DMS79 (cell line): ENCODE results near the gene TBC1D25.

Source experiments
- DNase-seq: peaks from one replicate; lab custom pipeline; 2025; lab: John Stamatoyannopoulos, UW

The TBC1D25 gene

DNA sequence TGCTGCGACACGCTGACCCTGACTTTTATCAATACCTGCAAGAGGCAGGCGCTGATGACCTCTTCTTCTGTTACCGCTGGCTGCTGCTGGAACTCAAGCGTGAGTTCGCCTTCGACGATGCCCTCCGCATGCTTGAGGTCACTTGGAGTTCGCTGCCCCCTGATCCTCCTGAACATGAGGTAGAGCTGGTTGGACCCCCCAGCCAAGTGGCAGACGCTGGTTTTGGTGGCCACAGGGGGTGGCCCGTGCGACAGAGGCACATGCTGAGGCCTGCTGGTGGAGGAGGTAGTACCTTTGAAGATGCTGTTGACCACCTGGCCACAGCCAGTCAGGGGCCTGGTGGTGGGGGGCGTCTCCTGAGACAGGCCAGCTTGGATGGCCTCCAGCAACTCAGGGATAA lies 20.5 kb downstream of the TBC1D25 start:
- DNase-seq: no peak

DNA sequence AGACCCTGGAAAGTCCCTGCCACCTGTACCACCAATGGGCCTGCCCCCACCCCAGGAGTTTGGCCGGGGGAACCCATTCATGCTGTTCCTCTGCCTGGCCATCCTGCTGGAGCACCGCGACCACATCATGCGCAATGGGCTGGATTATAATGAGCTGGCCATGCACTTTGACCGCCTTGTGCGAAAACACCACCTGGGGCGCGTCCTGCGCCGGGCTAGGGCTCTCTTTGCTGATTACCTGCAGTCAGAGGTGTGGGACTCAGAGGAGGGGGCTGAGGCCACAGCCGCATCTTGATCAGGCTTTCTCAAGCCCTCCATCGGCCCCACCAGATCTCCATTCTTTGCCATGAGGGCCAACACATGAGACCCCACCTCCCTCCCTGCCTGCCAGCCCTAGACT lies 21.2 kb downstream of the TBC1D25 start:
- DNase-seq: no peak

DNA sequence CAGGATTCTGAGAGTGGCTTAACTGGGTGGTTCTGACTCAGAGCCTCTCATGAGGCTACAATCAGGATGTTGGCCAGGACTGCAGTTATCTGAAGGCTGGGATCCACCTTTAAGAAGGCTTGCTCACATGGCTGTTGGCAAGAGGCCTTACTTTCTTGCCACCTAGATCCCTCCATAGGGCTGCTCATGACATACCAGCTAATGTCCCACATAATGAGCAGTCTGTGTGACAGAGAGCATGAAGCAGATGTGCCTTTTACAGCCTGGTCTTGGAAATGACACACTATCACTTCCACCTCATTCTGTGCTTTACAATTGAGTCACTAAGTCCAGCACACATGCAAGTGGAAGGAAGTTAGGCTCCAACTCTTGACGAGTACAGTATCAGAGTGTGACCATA lies 30.4 kb downstream of the TBC1D25 start:
- DNase-seq: no peak

GRCh38 chrX:48573690-48574269 lies 34.3 kb downstream of the TBC1D25 start:
- peak; percentile 67 for DNase-seq

DNA sequence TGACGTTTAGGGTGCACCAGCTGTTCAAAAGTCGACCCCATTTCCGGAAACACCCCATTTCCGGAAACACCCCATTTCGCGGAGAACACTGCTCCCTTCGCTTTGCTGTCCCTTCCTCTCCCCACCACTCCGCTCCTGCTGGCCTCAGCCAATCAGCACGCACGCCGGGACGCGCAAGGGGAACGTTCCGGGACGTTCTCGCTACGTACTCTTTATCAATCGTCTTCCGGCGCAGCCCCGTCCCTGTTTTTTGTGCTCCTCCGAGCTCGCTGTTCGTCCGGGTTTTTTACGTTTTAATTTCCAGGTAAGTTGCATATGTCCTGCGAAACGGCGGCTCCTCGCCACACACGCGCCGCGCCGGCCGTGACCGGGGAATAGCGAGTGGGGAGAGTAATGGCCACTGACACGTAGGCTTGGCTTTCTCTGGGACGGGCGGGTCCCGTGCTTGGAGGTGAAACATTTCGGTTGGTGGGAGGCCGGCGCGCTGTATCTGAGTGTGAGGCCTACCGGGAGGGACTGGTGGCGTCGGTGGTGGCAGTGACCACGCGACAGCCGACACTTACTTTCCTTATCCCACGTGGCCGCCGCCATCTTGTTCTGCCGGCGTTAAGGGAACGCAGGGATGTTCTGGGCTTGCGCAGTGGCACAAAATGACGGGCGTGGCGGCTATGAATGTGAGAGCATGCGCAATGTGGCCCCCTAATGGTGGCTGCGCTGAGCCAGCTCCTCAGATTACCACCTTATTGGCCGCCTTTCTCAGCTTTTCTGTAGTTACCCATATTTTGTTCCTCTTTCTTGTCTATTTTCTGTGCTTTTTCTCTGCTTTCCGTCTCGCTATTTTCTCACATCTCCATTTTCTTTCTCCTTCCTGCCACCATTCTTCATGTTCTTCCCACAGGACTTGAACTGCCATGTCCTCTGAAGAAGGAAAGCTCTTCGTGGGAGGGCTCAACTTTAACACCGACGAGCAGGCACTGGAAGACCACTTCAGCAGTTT lies 35.1 kb downstream of the TBC1D25 start, which contains the start of gene RBM3:
Gene RBM3, plus strand, starts transcription at position 215 of the 997 bp plus-strand sequence. Its CDS starts 697 bp downstream, at position 912.
- peak; percentile 81 for DNase-seq

DNA sequence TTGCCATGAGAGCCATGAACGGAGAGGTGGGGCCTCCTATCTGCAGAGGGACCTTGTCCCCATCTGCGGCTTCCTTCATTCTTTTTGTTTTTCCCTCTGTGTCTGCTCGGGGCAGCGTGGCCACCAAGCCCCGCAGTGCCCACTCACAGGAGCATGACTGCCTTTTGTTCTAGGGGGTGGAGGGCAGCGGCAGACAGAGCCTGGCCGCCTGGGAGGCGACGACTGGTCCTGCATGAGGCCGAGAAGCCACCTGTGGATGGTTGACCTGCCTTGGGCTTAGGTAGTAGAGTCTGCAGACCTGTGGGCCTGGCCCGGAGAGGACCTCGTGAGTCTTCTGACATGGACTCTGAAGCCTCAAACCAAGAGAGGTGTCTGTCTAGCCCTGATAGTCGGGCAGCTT lies 36.1 kb downstream of the TBC1D25 start:
- DNase-seq: no peak

DNA sequence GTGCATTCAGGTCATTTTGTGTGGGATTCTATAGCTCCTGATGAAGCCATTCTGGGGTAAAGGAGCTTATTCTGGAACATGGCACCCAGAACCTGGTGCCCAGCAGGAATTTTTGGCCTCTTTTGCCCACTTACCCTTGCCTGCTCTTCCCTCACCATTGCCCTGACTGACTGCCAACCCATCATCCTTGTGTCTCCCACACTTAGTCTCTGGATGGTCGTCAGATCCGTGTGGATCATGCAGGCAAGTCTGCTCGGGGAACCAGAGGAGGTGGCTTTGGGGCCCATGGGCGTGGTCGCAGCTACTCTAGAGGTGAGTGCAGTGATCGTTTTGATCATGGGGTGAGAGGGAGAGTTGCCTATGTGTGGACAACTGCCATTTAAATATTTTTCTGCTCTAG lies 36.6 kb downstream of the TBC1D25 start:
- DNase-seq: no peak

GRCh38 chrX:48578661-48579128 lies 39.2 kb downstream of the TBC1D25 start:
- DNase-seq: no peak

DNA sequence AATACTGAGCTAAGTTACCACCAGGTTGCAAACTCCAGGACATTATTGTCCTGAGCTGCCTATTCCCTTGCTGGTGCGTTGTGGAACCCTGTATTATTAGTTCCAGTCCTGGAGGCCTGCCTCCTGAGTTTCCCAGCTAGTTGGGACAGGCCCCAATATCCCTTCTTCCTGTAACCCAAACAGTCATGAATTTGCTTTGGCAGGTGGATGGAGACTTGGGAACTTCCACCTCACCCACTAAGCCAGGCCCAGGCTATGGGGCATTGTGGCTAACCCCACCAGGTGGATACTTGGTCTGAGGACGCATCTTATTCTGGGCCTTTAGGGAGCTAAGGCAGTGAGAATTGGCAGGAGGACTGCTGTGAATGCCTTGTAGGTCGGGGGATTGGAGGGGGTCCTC lies 39.7 kb downstream of the TBC1D25 start:
- no peak for DNase-seq

DNA sequence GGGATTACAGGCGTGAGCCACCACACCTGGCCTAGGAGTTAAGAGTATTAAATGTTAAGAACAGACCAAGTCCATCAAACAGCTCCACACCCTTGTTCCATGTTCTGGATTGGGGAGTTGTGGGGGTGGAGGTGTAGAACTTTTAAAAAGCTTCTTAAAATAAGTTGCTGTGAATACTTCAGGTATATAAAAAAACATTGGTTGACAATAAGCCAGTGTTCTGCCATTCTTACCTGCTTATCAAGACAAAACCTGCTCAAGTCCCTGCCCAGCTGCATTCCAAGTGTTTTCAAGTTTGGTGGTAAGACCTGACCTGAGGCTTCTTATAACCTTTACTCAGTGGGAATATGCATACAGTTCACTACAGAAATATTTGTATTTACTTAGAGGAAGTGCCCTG lies 41.1 kb downstream of the TBC1D25 start:
- DNase-seq: no peak

GRCh38 chrX:48584698-48585097 lies 45.2 kb downstream of the TBC1D25 start:
- DNase-seq: no peak

DNA sequence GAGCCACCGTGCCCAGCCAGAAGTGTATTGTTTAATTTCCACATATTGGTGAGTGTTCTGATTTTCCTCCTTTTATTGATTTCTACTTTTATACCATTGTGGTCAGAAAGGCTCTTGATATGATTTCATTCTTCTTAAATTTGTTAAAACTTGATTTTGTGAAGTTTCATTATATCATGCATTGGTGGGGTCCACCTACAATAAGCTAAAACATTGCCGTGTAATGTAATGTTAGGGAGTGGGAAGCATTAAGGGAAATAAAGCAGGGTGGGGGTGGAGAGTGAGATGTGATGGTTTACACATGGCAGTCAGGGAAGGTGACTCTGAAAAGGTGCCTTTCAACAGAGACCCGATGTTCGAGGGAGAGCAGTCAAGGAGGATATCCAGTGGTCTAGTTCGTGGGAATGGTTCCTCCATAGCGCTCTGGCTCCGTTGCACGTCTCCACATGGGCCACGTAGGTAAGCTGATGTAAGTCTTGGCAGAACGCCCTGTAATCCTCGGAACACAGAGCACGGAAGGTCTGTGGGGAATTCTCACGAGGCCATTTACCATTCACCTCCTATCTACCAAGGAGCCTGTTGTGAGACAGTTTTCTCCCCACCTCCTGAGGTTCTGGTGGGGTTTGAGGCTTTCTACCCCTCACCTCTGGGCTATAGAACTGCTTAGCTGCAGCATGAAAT lies 50.1 kb downstream of the TBC1D25 start:
- peak; percentile 32 for DNase-seq

- DNase-seq: no peak
Measured at GRCh38 chrX:48590203-48591103, 50.9 kb downstream of the TBC1D25 start.

DNA sequence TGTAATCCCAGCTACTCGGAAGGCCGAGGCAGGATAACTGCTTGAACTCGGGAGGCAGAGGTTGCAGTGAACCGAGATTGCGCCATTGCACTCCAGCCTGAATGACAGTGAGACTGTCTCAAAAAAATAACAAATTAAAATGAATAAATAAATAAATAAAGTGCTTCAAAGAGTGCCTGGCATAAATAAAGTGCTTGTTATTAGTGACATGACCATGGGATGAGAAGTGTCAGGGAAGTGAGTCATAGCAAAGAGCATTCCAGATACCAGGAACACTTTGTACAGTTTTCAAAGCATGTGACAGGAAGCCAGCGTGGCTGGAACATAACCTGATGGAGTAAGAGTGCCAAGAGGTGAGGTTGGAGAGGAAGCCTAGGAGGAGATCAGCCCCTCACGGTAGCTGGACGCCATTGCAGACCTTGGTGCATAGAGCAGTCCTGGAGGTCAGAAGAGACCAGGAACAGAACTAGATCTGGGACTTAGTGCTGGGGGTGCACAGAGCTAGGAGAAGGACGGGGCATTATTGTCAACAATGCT lies 51.8 kb downstream of the TBC1D25 start:
- no peak for DNase-seq

- DNase-seq: no peak
Measured at GRCh38 chrX:48592971-48593370, 53.5 kb downstream of the TBC1D25 start.

- no peak for DNase-seq
Measured at GRCh38 chrX:48595929-48596328, 56.4 kb downstream of the TBC1D25 start.

DNA sequence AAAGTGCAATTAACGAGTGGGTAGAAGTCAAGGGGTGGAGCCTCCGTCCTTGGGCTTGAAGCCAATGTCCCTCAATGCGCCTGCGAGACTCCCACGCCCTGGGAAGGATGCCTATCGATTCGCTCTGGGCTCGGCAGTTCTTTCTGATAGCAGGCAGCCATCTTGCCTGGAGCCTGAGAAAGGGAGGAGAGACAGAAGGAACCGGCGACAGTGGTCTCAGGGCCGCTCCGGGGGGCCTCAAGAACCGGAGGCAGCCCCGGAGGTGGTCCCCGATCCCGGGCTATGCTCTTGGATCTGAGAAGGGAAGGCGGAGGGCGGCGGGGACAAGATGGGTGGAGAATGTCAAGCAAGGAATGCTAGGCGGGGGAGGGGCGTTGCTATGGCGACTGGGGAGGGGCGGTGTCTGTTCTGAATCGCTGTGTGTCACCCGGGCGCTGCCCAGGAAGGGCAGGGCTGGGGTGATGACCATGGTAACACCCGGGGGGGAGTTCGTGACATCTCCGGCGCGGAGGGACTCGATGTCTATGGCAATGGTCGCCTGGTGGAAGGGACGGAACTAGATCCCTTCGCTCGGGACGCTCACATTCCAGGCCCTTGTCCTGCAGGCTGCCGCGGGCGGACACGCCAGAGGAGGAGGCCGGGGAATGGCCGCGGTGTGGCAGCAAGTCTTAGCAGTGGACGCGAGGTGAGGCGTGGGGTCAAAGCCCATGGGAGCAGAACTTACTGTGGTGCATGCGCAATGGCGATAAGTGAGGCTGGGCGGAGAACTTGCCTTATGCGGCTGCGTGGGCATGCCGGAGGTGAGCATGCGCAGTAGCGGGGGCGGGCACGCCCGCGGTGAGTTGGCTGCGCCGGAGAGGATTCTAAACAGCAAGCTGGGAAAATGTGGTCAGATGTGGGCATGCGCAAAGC lies 58.1 kb downstream of the TBC1D25 start, which contains the start of gene WDR13:
Gene WDR13, plus strand, starts transcription at position 140 of the 912 bp plus-strand sequence. Its CDS starts 505 bp downstream, at position 645.
- peak; percentile 81 for DNase-seq

GRCh38 chrX:48598614-48599013 lies 59.1 kb downstream of the TBC1D25 start:
- no peak for DNase-seq

- no peak for DNase-seq
Measured at GRCh38 chrX:48599341-48599740, 59.8 kb downstream of the TBC1D25 start.

DNA sequence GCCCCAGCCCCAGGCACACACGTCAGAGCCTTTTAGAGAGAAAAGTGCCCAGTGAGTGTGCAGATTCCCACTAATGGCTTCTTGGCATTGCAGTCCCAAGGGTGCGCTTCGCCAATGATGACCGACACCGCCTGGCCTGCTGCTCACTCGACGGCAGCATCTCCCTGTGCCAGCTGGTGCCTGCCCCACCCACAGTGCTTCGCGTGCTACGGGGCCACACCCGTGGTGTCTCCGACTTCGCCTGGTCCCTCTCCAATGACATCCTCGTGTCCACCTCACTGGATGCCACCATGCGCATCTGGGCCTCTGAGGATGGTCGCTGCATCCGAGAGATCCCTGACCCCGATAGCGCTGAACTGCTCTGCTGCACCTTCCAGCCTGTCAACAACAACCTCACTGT lies 60.7 kb downstream of the TBC1D25 start:
- DNase-seq: no peak
